22Rv1 (cell line): ENCODE data around the gene EIF6.

Experiments used
- ZFX ChIP-seq: fragments of 450-650 bp; IDR thresholded peaks from 2 replicates; pipeline ENCODE4 v1.6.1; 2017; ENCODE audit warnings: antibody characterized with exemption, borderline replicate concordance
- TF ChIP-seq, protein P1 (sequence below): fragments of 450-650 bp; IDR thresholded peaks from 2 replicates; pipeline ENCODE4 v1.5.1; 2017; ENCODE audit warnings: mild to moderate bottlenecking

DNA sequence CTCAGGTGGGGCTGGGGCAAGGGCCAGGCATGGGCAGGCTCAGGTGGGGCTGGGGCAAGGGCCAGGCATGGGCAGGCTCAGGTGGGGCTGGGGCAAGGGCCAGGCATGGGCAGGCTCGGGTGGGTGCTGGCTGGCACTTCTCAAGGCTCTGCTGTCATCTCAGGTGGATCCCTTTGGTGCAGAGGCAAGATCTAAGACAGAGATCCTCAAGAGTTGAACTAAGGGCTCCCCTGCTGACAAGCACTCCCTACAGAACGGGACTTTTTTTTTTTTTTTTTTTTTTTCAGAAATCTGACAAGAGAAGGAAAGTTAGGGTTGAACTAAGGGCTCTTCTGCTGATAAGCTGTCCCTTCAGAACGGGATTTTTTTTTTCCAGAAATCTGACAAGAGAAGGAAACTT lies 31.6 kb downstream of the EIF6 start:
- TF ChIP-seq, protein P1, sequence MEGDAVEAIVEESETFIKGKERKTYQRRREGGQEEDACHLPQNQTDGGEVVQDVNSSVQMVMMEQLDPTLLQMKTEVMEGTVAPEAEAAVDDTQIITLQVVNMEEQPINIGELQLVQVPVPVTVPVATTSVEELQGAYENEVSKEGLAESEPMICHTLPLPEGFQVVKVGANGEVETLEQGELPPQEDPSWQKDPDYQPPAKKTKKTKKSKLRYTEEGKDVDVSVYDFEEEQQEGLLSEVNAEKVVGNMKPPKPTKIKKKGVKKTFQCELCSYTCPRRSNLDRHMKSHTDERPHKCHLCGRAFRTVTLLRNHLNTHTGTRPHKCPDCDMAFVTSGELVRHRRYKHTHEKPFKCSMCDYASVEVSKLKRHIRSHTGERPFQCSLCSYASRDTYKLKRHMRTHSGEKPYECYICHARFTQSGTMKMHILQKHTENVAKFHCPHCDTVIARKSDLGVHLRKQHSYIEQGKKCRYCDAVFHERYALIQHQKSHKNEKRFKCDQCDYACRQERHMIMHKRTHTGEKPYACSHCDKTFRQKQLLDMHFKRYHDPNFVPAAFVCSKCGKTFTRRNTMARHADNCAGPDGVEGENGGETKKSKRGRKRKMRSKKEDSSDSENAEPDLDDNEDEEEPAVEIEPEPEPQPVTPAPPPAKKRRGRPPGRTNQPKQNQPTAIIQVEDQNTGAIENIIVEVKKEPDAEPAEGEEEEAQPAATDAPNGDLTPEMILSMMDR, result no peak
- TF ChIP-seq ZFX, result no peak
